ENCODE results near the gene ITGA8. TPM values are rescaled to one million over a fixed set of nuclear protein-coding genes. Genes with fewer than 3 reads are reported as not detected.

The ITGA8 gene
- total and polyA plus RNA-seq, 9 of the 15 experiments (the other 6 are each of a cell fraction or from before 2014, with no cell fraction given) = 0.01 to 0.07 (median 0.04) TPM; not detected in 5

DNA sequence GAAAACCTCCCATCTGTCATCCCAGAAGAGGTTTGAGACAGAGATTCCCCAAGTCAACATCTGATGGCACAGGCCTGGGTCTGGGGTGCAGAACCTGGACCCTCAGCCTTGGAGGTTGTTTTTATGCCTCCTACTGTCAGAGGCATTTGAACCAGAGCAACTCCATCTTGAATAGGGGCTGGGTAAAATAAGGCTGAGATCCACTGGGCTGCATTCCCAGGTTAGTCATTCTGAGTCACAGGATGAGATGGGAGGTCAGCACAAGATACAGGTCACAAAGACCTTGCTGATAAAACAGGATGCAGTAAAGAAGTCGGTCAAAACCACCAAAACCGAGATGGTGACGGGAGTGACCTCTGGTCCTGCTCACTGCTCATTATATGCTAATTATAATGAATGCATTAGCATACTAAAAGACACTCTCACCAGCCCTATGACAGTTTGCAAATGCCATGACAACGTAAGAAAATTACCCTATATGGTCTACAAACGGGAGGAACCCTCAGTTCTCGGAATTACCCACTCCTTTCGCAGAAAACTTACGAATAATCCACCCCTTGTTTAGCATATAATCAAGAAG, 92.0 kb downstream of the ITGA8 start (continued):
- TF ChIP-seq, protein P1, sequence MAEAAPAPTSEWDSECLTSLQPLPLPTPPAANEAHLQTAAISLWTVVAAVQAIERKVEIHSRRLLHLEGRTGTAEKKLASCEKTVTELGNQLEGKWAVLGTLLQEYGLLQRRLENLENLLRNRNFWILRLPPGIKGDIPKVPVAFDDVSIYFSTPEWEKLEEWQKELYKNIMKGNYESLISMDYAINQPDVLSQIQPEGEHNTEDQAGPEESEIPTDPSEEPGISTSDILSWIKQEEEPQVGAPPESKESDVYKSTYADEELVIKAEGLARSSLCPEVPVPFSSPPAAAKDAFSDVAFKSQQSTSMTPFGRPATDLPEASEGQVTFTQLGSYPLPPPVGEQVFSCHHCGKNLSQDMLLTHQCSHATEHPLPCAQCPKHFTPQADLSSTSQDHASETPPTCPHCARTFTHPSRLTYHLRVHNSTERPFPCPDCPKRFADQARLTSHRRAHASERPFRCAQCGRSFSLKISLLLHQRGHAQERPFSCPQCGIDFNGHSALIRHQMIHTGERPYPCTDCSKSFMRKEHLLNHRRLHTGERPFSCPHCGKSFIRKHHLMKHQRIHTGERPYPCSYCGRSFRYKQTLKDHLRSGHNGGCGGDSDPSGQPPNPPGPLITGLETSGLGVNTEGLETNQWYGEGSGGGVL (CRISPR knock-in tag; IDR thresholded peaks at IDR 0.05) = peak; percentile 61
- TF ChIP-seq ZNF518B (CRISPR knock-in tag; IDR thresholded peaks at IDR 0.05) (no peak), SNIP1 (IDR thresholded peaks at IDR 0.05; ENCODE audit: low read depth) (no peak), ZNF589 (CRISPR knock-in tag; IDR thresholded peaks at IDR 0.05; ENCODE audit: low read depth) (peak; percentile 99), CBX2 (IDR thresholded peaks at IDR 0.05; ENCODE audit: insufficient read depth, low read length, poor library complexity, severe bottlenecking) (no peak), KDM1A (IDR thresholded peaks at IDR 0.05) (0 out of 4 replicates have a peak, but pooled peaks of 1 of the 2 experiments have one; percentile 13), HMBOX1 (IDR thresholded peaks at IDR 0.05) (0 out of 2 replicates have a peak, but pooled peaks have one; percentile 36), STAT5B (CRISPR knock-in tag; IDR thresholded peaks at IDR 0.05) (0 out of 2 replicates have a peak, but pooled peaks have one; percentile 33), CBFB (CRISPR knock-in tag; IDR thresholded peaks at IDR 0.05) (no peak), ATF4 (CRISPR knock-in tag; IDR thresholded peaks at IDR 0.05) (peak; percentile 92), ZNF551 (CRISPR knock-in tag; IDR thresholded peaks at IDR 0.05) (peak; percentile 72; the same call in 1 of the 2 replicates), U2AF2 (optimal IDR thresholded peaks at IDR 0.05; ENCODE audit: low read depth, low read length) (no peak), HINFP (tag; conservative IDR thresholded peaks at IDR 0.05; ENCODE audit: low read depth) (peak; percentile 68; the same call in 1 of the 2 replicates)
- TF ChIP-seq, protein P2, sequence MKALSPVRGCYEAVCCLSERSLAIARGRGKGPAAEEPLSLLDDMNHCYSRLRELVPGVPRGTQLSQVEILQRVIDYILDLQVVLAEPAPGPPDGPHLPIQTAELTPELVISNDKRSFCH (CRISPR knock-in tag; IDR thresholded peaks at IDR 0.05) = peak; percentile 69; the same call in 1 of the 2 replicates
- TF ChIP-seq, protein P2 (tag; IDR thresholded peaks at IDR 0.05) = peak; percentile 98
- TF ChIP-seq, protein P3, sequence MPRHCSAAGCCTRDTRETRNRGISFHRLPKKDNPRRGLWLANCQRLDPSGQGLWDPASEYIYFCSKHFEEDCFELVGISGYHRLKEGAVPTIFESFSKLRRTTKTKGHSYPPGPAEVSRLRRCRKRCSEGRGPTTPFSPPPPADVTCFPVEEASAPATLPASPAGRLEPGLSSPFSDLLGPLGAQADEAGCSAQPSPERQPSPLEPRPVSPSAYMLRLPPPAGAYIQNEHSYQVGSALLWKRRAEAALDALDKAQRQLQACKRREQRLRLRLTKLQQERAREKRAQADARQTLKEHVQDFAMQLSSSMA (CRISPR knock-in tag; IDR thresholded peaks at IDR 0.05) = peak; percentile 47; the same call in 1 of the 2 replicates
